Calu3 (cell line): Measurements from ENCODE around the gene CLEC17A. TPM values are rescaled to one million over a fixed set of nuclear protein-coding genes. Genes with fewer than 3 reads are reported as not detected.
"Not testable (repeated sequence)": the region's sequence is repeated elsewhere in the genome, so short reads cannot be mapped to it uniquely, and the experiment has no call there.

Source experiments
- BruUV-seq: library from RNA; stranded (reverse); fragments of 400-500 nt; replicated peaks from 2 replicates; lab custom pipeline; 2021; lab: Mats Ljungman, UMichigan
- CTCF ChIA-PET: fragments of 300-600 bp; sonication (Branson Sonifier 250); formaldehyde crosslinking; loops from one replicate; lab custom pipeline; 2022; ENCODE audit warnings: antibody characterized with exemption; lab: Charles Lee
- DNase-seq: peaks from one replicate; pipeline ENCODE4 v3.0.0; 2022
- H3K27ac Mint-ChIP-seq: one replicate; pipeline ENCODE4 v1.8.0; 2022; ENCODE audit warnings: mixed read lengths; ENCODE audit not compliant: unreplicated experiment
- H3K27me3 Mint-ChIP-seq: one replicate; pipeline ENCODE4 v1.8.0; 2022; ENCODE audit warnings: mixed read lengths; ENCODE audit not compliant: unreplicated experiment
- H3K36me3 Mint-ChIP-seq: one replicate; pipeline ENCODE4 v1.8.0; 2022; ENCODE audit warnings: mild to moderate bottlenecking, moderate library complexity, mixed read lengths; ENCODE audit not compliant: insufficient read depth, unreplicated experiment
- H3K4me1 Mint-ChIP-seq: one replicate; pipeline ENCODE4 v1.8.0; 2022; ENCODE audit warnings: mild to moderate bottlenecking, low read depth, mixed read lengths; ENCODE audit not compliant: unreplicated experiment
- H3K4me3 Mint-ChIP-seq: one replicate; pipeline ENCODE4 v1.8.0; 2022; ENCODE audit warnings: mild to moderate bottlenecking, low read depth, moderate library complexity, mixed read lengths; ENCODE audit not compliant: unreplicated experiment
- H3K9me3 Mint-ChIP-seq: one replicate; pipeline ENCODE4 v1.8.0; 2022; ENCODE audit warnings: low read depth, mixed read lengths; ENCODE audit not compliant: unreplicated experiment
- intact Hi-C: fragments of 100-400 bp; cut with micrococcal nuclease; formaldehyde crosslinking; loops from one replicate; pipeline ENCODE4 v1.10.0; 2022; ENCODE audit not compliant: unreplicated experiment
- total RNA-seq: library from RNA; stranded (reverse); gene quantifications from 2 replicates; pipeline ENCODE4 v1.2.3, GENCODE V29; 2022
- TF ChIP-seq, protein P1 (sequence below): fragments of 200-600 bp; IDR thresholded peaks from one replicate; pipeline ENCODE4 v1.8.0; 2022; ENCODE audit warnings: antibody characterized with exemption; ENCODE audit not compliant: unreplicated experiment

Gene CLEC17A
- total RNA-seq, 1 experiment from 2014 or later = not detected

DNA sequence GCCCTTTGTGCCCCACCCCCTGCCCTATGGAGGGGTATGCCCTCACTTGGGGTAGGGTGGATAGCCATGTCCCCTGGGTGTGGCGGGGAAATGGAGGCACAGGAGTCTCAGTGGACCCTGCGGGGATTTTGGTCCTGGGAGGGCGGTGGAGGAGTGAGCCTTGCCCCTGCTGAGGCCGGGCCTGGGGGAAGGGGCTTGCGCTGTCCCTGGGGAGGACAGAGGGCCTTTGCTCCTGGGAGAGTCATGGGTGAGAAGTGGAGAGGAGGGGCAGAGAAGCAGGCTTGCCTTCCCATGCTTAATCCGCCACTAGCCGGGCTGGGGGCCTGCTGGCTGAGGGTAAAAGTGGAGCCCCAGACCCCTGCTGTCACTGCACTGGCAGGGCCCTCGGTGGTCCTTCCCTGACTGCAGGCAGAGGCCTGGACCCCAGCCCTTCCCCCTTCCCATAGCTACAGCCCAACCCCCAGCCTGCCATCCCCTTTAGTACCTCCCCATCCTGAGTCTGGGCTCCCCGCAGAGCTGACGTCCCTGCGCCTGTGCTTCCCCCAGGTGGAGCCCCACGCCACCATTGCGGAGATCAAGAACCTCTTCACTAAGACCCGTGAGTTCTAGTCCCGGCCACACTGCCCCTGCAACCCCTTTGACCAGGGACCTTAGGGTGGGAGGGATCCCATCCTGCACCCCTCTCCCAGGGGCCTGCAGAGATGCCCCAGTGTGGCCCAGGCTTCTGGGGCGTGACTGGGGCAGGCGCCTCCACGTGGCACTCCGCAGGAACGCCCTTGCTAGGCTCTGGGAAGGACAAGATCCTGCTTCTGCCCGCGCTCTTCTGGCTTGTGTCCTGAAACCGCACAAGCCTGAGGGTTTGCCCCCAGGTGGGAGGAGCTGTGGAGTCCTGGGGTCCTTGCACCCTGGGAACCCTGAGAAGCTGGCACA lies 20.0 kb upstream of the CLEC17A start:
- Mint-ChIP-seq H3K4me3 (no peak overlapping the region), H3K27me3 (no peaks in the 10 kb centered on the region), H3K27ac (no peak overlapping the region), H3K9me3 (no peaks in the 10 kb centered on the region), H3K36me3 (peaks cover 18% of the 10 kb centered on the region), H3K4me1 (no peaks in the 10 kb centered on the region)
- TF ChIP-seq, protein P1, sequence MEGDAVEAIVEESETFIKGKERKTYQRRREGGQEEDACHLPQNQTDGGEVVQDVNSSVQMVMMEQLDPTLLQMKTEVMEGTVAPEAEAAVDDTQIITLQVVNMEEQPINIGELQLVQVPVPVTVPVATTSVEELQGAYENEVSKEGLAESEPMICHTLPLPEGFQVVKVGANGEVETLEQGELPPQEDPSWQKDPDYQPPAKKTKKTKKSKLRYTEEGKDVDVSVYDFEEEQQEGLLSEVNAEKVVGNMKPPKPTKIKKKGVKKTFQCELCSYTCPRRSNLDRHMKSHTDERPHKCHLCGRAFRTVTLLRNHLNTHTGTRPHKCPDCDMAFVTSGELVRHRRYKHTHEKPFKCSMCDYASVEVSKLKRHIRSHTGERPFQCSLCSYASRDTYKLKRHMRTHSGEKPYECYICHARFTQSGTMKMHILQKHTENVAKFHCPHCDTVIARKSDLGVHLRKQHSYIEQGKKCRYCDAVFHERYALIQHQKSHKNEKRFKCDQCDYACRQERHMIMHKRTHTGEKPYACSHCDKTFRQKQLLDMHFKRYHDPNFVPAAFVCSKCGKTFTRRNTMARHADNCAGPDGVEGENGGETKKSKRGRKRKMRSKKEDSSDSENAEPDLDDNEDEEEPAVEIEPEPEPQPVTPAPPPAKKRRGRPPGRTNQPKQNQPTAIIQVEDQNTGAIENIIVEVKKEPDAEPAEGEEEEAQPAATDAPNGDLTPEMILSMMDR = no peak
- CTCF ChIA-PET = no interaction called here
- intact Hi-C loops = no loop called here
- DNase-seq = no peak
- BruUV-seq = no TSS peak

- Mint-ChIP-seq H3K36me3 (peaks cover 22% of the 10 kb centered on the region), H3K27ac (no peak overlapping the region), H3K9me3 (no peaks in the 10 kb centered on the region), H3K27me3 (no peaks in the 10 kb centered on the region), H3K4me3 (no peak overlapping the region), H3K4me1 (no peaks in the 10 kb centered on the region)
- TF ChIP-seq, protein P1 = no peak
- intact Hi-C loops = no loop called here
- no peak for DNase-seq
- CTCF ChIA-PET = no interaction called here
- BruUV-seq = no TSS peak
Measured at GRCh38 chr19:14563590-14563926, 19.3 kb upstream of the CLEC17A start.

GRCh38 chr19:14563989-14564651 lies 18.8 kb upstream of the CLEC17A start:
- Mint-ChIP-seq H3K36me3 (peaks cover 28% of the 10 kb centered on the region), H3K4me1 (no peaks in the 10 kb centered on the region), H3K4me3 (no peak overlapping the region), H3K27ac (no peak overlapping the region), H3K9me3 (no peaks in the 10 kb centered on the region), H3K27me3 (no peaks in the 10 kb centered on the region)
- intact Hi-C loops = no loop called here
- CTCF ChIA-PET = no interaction called here
- no peak for DNase-seq
- BruUV-seq = no TSS peak
- TF ChIP-seq, protein P1 = no peak

- H3K27me3 Mint-ChIP-seq, H3K4me3 Mint-ChIP-seq, H3K9me3 Mint-ChIP-seq, DNase-seq, H3K27ac Mint-ChIP-seq, BruUV-seq, intact Hi-C loops, H3K4me1 Mint-ChIP-seq, CTCF ChIA-PET: not testable (repeated sequence)
- peaks cover 31% of the 10 kb centered on the region for H3K36me3 Mint-ChIP-seq
Measured at GRCh38 chr19:14564652-14565297, 18.1 kb upstream of the CLEC17A start.
